Common myeloid progenitor, CD34-positive (primary cell): Measurements from ENCODE around the gene EIF2A.
A peak's percentile ranks its signal among the peaks of the same experiment; 100 is the strongest.

ENCODE experiments used
- CTCF ChIA-PET: fragments of 350-600 bp; sonication (Branson Sonifier 250); formaldehyde crosslinking; loops from one replicate; lab custom pipeline; 2021; ENCODE audit warnings: antibody characterized with exemption; lab: Charles Lee
- POLR2A ChIA-PET: fragments of 350-600 bp; sonication (Branson Sonifier 250); formaldehyde crosslinking; loops from one replicate; lab custom pipeline; 2021; ENCODE audit warnings: antibody characterized with exemption; lab: Charles Lee
- DNase-seq, 3 donors: peaks; one replicate each; pipeline versions ENCODE4 v3.0.0 to v3.0.0-alpha.2; 2013
- H3K27ac ChIP-seq, 2 experiments: 1 replicate in 1 of 2; 2 replicates in 1 of 2; pipeline ENCODE4 v1.7.0; 2013; ENCODE audit warnings: inconsistent platforms in 2 of 2, low read length in 2 of 2, mild to moderate bottlenecking in 2 of 2, low read depth in 1 of 2, moderate library complexity in 1 of 2; ENCODE audit not compliant: severe bottlenecking in 2 of 2, insufficient read depth in 1 of 2, poor library complexity in 1 of 2
- H3K27me3 ChIP-seq, 5 experiments: replicated peaks in 2 of 5; 1 replicate in 3 of 5; 2 replicates in 2 of 5; pipeline versions ENCODE4 v1.6.1 to v1.7.0; 2013; ENCODE audit warnings: low read length in 4 of 5, mild to moderate bottlenecking in 2 of 5, moderate library complexity in 2 of 5, inconsistent platforms in 1 of 5; ENCODE audit not compliant: insufficient read depth in 5 of 5, control insufficient read depth in 4 of 5
- H3K36me3 ChIP-seq, 4 experiments: 1 replicate in 2 of 4; 2 replicates in 2 of 4; pipeline versions ENCODE4 v1.6.1 to v1.7.0; 2013; ENCODE audit warnings: low read length in 3 of 4, control low read depth in 1 of 4, mild to moderate bottlenecking in 1 of 4; ENCODE audit not compliant: control insufficient read depth in 4 of 4, insufficient read depth in 4 of 4
- H3K4me1 ChIP-seq, 4 experiments: 1 replicate in 3 of 4; 2 replicates in 1 of 4; pipeline versions ENCODE4 v1.6.1 to v1.7.1; 2013; ENCODE audit warnings: low read length in 3 of 4, mild to moderate bottlenecking in 3 of 4, control low read depth in 1 of 4, inconsistent platforms in 1 of 4, moderate library complexity in 1 of 4; ENCODE audit not compliant: control insufficient read depth in 4 of 4, insufficient read depth in 4 of 4; ENCODE audit errors: control extremely low read depth in 1 of 4
- H3K4me3 ChIP-seq, 7 experiments: 1 replicate in 4 of 7; 2 replicates in 3 of 7; pipeline versions ENCODE4 v1.5.1 to v1.7.0; 2013; ENCODE audit warnings: mild to moderate bottlenecking in 7 of 7, low read length in 6 of 7, moderate library complexity in 6 of 7, inconsistent platforms in 2 of 7, low read depth in 2 of 7, control low read depth in 1 of 7; ENCODE audit not compliant: insufficient read depth in 4 of 7, control insufficient read depth in 1 of 7; ENCODE audit errors: extremely low read depth in 1 of 7
- H3K9me3 ChIP-seq, 5 experiments: 1 replicate in 4 of 5; 2 replicates in 1 of 5; pipeline versions ENCODE4 v1.6.1 to v1.7.1; 2013; ENCODE audit warnings: low read length in 4 of 5, mild to moderate bottlenecking in 2 of 5, inconsistent platforms in 1 of 5, low read depth in 1 of 5, moderate library complexity in 1 of 5; ENCODE audit not compliant: control insufficient read depth in 4 of 5, insufficient read depth in 2 of 5; ENCODE audit errors: control extremely low read depth in 1 of 5
- WGBS: methylation state at CpG from one replicate; pipeline ENCODE4 v1.1.5; 2013; ENCODE audit not compliant: insufficient coverage; 5-methylcytosine and 5-hydroxymethylcytosine counted together

The EIF2A gene

DNA sequence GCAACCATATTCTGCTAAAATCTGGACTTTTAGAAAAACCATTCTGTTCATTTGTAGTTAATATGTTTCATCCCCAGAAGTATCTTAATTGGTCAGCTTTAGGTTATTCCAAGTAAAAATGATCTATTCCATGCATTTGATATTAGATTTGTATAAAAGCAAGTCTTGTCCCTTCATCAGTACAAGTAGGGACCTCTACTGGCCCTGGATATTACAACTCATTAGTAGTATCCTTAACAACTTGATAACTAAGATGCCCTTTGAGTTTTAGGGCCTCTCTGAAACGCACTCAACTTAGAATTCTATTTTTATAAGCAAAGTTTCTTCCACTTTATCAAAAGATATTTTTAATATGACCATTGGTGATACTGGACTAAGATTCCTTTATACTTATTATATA is 31.3 kb downstream of the EIF2A start:
- H3K27ac ChIP-seq, result no peak overlapping the region
- H3K4me3 ChIP-seq, result no peak overlapping the region
- WGBS, result no CpG with 5 or more reads among the region's 1 CpG
- no peaks in the 10 kb centered on the region for H3K9me3 ChIP-seq
- H3K27me3 ChIP-seq, result no peaks in the 10 kb centered on the region
- CTCF ChIA-PET, result interaction anchor here (1.3 to 2.4 kb wide), 6 partner anchors 8 to 16 kb away, joined by 4 to 7 read pairs (median 4); no protein-coding TSS in a partner anchor
- peaks cover 0 to 9% (median 4%) of the 10 kb centered on the region in 4 experiments for H3K4me1 ChIP-seq
- DNase-seq, result peak in 2 of 3 donors; percentile 28 to 30
- POLR2A ChIA-PET, result no interaction called here
- H3K36me3 ChIP-seq, result peaks cover 17 to 68% (median 33%) of the 10 kb centered on the region in 4 experiments

DNA sequence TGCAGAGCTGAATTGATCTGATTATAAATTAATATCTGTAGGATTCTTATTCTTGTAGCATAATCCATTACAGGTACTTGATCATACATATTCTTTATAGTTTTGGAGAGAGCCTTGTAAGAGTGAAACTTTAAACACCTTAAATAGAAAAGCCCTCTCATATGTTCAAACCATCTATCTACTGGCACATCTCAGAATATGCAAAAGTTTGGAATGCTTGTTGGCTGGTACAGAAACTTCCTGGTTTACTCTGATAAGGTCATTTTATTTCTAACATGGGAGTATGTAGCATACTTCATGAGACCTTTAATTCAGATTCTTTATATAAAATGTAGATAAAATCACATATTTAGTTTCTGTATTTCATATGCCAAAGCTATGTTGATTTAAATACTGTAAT is 34.6 kb downstream of the EIF2A start:
- CTCF ChIA-PET, result no interaction called here
- no peak for DNase-seq
- Histone ChIP-seq H3K4me1 (peaks cover 0 to under 1% (median 0%) of the 10 kb centered on the region in 4 experiments), H3K36me3 (peaks cover 26 to 78% (median 44%) of the 10 kb centered on the region in 4 experiments), H3K4me3 (no peak overlapping the region), H3K27me3 (no peaks in the 10 kb centered on the region), H3K27ac (no peak overlapping the region), H3K9me3 (no peaks in the 10 kb centered on the region)
- POLR2A ChIA-PET, result no interaction called here

DNA sequence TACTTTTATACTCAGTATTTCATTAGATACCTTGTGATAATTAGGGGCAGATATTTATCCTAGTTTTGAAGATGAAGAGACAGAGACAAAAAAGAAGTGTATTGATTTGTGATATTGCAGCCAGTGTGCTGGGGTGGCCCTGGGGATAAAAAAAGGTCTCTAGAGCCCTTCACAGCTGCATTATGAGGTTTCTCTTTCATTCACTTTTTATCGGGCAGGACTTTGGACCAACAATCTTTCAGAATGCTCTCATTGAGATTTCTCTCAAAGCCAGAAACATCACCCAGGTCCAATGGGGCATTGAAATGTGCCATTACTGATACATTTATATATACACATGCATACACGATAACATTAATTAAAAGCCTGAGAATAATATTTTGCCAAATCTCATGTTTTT is 36.0 kb downstream of the EIF2A start:
- H3K9me3 ChIP-seq, result no peaks in the 10 kb centered on the region
- H3K4me1 ChIP-seq, result no peaks in the 10 kb centered on the region
- no peak overlapping the region for H3K27ac ChIP-seq
- POLR2A ChIA-PET, result interaction anchor here (1.3 kb wide), 1 partner anchor 21 kb away, joined by 3 read pairs; the partner anchor contains the start of gene SELENOT
- no peak overlapping the region for H3K4me3 ChIP-seq
- CTCF ChIA-PET, result interaction anchor here (1.0 kb wide), 1 partner anchor 14 kb away, joined by 3 read pairs; no protein-coding TSS in a partner anchor
- DNase-seq, result no peak
- 100% methylated on average over 1 of the region's 2 CpGs for WGBS
- H3K27me3 ChIP-seq, result no peaks in the 10 kb centered on the region
- H3K36me3 ChIP-seq, result peaks cover 22 to 64% (median 33%) of the 10 kb centered on the region in 4 experiments

DNA sequence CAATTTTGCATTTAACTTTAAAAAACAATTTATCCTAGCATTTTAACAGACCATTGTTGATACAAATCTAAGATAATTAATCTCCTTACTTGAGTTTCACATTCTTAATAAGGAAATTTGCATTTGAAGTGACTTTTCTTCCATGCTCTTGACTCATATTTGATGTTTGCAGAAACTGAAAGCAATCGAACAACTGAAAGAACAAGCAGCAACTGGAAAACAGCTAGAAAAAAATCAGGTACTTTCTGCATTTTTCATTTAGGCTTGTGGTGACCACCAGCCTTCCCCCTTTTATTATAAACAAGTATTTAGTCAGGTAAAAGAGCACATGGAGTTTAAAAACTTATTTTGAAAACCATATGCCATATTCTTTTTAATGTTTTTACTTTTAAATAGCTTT is 36.4 kb downstream of the EIF2A start:
- no peak overlapping the region for H3K27ac ChIP-seq
- peaks cover 22 to 63% (median 34%) of the 10 kb centered on the region in 4 experiments for H3K36me3 ChIP-seq
- POLR2A ChIA-PET, result interaction anchor here (1.3 kb wide), 1 partner anchor 20 kb away, joined by 3 read pairs; the partner anchor contains the start of gene SELENOT
- no peaks in the 10 kb centered on the region for H3K27me3 ChIP-seq
- CTCF ChIA-PET, result interaction anchor here (1.0 kb wide), 1 partner anchor 15 kb away, joined by 3 read pairs; no protein-coding TSS in a partner anchor
- no CpG with 5 or more reads among the region's 1 CpG for WGBS
- no peaks in the 10 kb centered on the region for H3K9me3 ChIP-seq
- DNase-seq, result no peak
- no peaks in the 10 kb centered on the region for H3K4me1 ChIP-seq
- H3K4me3 ChIP-seq, result no peak overlapping the region

DNA sequence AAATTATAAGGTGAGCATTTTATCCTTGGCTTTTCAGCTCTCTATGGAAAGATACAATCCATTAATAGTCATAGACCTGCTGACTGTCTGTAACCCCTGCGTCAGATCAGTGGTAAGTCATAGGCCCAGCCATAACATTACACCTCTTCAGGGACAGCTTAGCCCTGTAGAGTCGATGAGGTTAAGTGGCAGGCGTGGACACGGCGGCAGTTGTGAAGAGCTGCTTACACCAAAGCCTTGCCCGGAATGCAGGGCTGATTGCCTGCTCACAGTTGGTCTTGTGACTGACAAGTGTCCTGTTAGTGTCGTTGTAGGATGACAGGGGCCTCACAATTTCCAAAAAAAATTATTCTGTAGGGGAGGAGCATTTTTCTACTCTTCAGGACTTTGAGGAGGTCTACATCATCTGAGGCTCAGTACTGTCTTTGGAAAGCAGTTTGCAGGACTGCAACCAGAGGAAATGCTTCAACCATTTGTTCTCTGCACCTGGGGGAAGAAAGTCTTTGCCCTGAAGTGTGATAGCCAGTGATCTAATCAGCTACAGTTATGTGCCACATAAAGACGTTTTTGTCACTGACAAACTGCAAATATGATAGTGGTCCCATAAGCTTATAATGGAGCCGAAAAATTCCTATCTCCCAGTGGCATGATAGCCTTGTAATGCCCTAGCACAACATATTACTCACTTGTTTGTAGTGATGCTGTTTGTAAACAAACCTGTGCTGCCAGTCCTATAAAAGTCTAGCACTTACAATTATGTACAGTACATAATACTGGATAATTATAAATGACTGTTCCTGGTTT is 41.6 kb downstream of the EIF2A start:
- peaks cover 14 to 22% (median 16%) of the 10 kb centered on the region in 4 experiments for H3K36me3 ChIP-seq
- CTCF ChIA-PET, result interaction anchor here (0.8 to 1.9 kb wide), 8 partner anchors 10 to 133 kb away, joined by 3 to 5 read pairs (median 4); no protein-coding TSS in a partner anchor
- no peak overlapping the region for H3K27ac ChIP-seq
- no peaks in the 10 kb centered on the region for H3K9me3 ChIP-seq
- no peaks in the 10 kb centered on the region for H3K4me1 ChIP-seq
- H3K4me3 ChIP-seq, result no peak overlapping the region
- H3K27me3 ChIP-seq, result no peaks in the 10 kb centered on the region
- no peak for DNase-seq
- WGBS, result 82% methylated on average over 7 of the region's 9 CpGs
- POLR2A ChIA-PET, result no interaction called here

DNA sequence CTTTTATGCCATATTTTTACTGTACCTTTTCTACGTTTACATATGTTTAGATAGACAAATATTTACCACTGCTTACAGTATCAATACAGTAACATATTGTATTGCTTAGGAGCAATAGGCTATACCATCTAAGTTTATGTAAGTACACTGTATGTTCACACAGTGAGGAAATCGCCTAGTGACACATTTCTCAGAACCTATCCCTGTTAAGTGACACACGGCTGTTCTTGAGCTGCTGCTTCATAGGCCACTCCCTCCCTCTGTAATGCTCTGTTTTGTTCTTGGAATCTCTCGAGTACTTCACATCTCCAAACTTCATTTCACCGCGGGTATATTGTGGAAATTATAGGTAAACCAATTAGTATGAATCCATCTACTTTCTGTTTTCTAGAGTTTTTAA is 43.2 kb downstream of the EIF2A start:
- no CpG with 5 or more reads among the region's 6 CpGs for WGBS
- Histone ChIP-seq H3K36me3 (peaks cover 4 to 12% (median 12%) of the 10 kb centered on the region in 4 experiments), H3K4me3 (no peak overlapping the region), H3K27ac (no peak overlapping the region), H3K9me3 (no peaks in the 10 kb centered on the region), H3K27me3 (no peaks in the 10 kb centered on the region), H3K4me1 (no peaks in the 10 kb centered on the region)
- DNase-seq, result no peak
- ChIA-PET POLR2A (no interaction called here), CTCF (interaction anchor here (1.0 to 1.9 kb wide), 5 partner anchors 11 to 275 kb away, joined by 3 to 5 read pairs (median 4); no protein-coding TSS in a partner anchor)

DNA sequence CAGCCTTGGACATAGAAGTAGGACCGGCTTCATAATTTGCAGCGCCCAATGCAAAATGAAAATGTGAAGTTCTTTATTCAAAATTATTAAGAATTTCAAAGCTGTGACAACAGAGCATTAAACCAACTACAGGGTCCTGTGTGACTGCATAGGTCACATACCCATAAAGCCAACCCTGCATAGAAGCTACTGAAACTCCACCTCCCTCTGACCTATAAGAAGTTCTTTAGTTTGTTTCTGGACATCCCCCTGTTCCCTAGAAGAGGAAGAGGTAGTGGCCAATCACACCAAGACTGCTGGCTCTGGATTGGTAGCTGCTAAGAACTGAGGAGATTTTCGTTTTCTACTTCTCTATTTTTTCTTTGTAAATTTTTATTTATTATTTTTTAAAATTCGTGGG is 47.6 kb downstream of the EIF2A start:
- Histone ChIP-seq H3K9me3 (no peaks in the 10 kb centered on the region), H3K27me3 (no peaks in the 10 kb centered on the region), H3K36me3 (peaks cover 0 to 2% (median 0%) of the 10 kb centered on the region in 4 experiments), H3K4me3 (no peak overlapping the region), H3K4me1 (no peaks in the 10 kb centered on the region), H3K27ac (no peak overlapping the region)
- no CpG with 5 or more reads among the region's 4 CpGs for WGBS
- no peak for DNase-seq
- ChIA-PET CTCF (interaction anchor here (1.1 to 2.4 kb wide), 5 partner anchors 9 to 66 kb away, joined by 3 to 6 read pairs (median 4); partner anchors contain the start of gene SELENOT), POLR2A (no interaction called here)
